HK-2 (cell line): ENCODE measurements around the gene CST2.
"Not testable (repeated sequence)": the region's sequence is repeated elsewhere in the genome, so short reads cannot be mapped to it uniquely, and the experiment has no call there.

Source experiments
- DNase-seq: peaks from one replicate; pipeline ENCODE4 v3.0.0-alpha.2; 2018; ENCODE audit not compliant: unreplicated experiment

The CST2 gene

GRCh38 chr20:23810349-23810748 lies 16.2 kb downstream of the CST2 start:
- DNase-seq, result not testable (repeated sequence)

- DNase-seq, result no peak
Observed at GRCh38 chr20:23800865-23801264, 25.7 kb downstream of the CST2 start.

- DNase-seq, result peak; percentile 35
Observed at GRCh38 chr20:23799216-23799847, 27.2 kb downstream of the CST2 start.

- DNase-seq, result no peak
Observed at GRCh38 chr20:23795526-23795925, 31.0 kb downstream of the CST2 start.

- DNase-seq, result no peak
Observed at GRCh38 chr20:23794841-23795240, 31.7 kb downstream of the CST2 start.

GRCh38 chr20:23794065-23794464 lies 32.5 kb downstream of the CST2 start:
- DNase-seq, result no peak

- no peak for DNase-seq
Observed at GRCh38 chr20:23783447-23783846, 43.1 kb downstream of the CST2 start.

GRCh38 chr20:23782366-23782983 lies 44.1 kb downstream of the CST2 start:
- peak; percentile 13 for DNase-seq

- not testable (repeated sequence) for DNase-seq
Observed at GRCh38 chr20:23778676-23779075, 47.9 kb downstream of the CST2 start.

GRCh38 chr20:23777380-23777779 lies 49.1 kb downstream of the CST2 start:
- not testable (repeated sequence) for DNase-seq

- DNase-seq, result no peak
Observed at GRCh38 chr20:23776067-23776771, 50.3 kb downstream of the CST2 start.

- no peak for DNase-seq
Observed at GRCh38 chr20:23774081-23774480, 52.4 kb downstream of the CST2 start.
